ENCODE data around the gene MMP13. TPM values are rescaled to one million over a fixed set of nuclear protein-coding genes. Genes with fewer than 3 reads are reported as not detected.
"Not testable (repeated sequence)": the region's sequence is repeated elsewhere in the genome, so short reads cannot be mapped to it uniquely, and the experiment has no call there.

Gene MMP13
- total RNA-seq, 3 donors from 2014 or later (not counting 1 experiment from before 2014, with no cell fraction given): not detected

- no peak for TF ChIP-seq CTCF (IDR thresholded peaks at IDR 0.05)
- H3K4me1 Mint-ChIP-seq: peaks cover 0 to 3% of the 10 kb centered on the region in 2 donors
- no peak overlapping the region for H3K4me3 ChIP-seq (ENCODE audit: low read length)
- no peak overlapping the region for H3K27ac Mint-ChIP-seq
- H3K27ac ChIP-seq (ENCODE audit: low read length): no peak overlapping the region
- H3K36me3 ChIP-seq (ENCODE audit: control insufficient read depth, insufficient read depth, low read length): no peaks in the 10 kb centered on the region
- intact Hi-C loops (cut with micrococcal nuclease): no loop called here
- no peak overlapping the region for H3K4me3 Mint-ChIP-seq
- no peaks in the 10 kb centered on the region for H3K9me3 ChIP-seq (ENCODE audit: control insufficient read depth, insufficient read depth, low read length)
- 86% methylated on average over 1 of the region's 2 CpGs for WGBS (ENCODE audit: insufficient coverage)
- no peaks in the 10 kb centered on the region for H3K4me1 ChIP-seq (ENCODE audit: control insufficient read depth, insufficient read depth, low read length)
- ATAC-seq: no peak
- no peaks in the 10 kb centered on the region for H3K27me3 Mint-ChIP-seq (ENCODE audit: low read depth in 2 of 2)
- DNase-seq: no peak
- no peaks in the 10 kb centered on the region for H3K9me3 Mint-ChIP-seq
- H3K36me3 Mint-ChIP-seq: no peaks in the 10 kb centered on the region
- no peaks in the 10 kb centered on the region for H3K27me3 ChIP-seq (ENCODE audit: control insufficient read depth, insufficient read depth, low read length)
Measured at GRCh38 chr11:102983486-102983885, 28.0 kb upstream of the MMP13 start.

GRCh38 chr11:102981324-102981910 is 25.9 kb upstream of the MMP13 start:
- no peaks in the 10 kb centered on the region for H3K36me3 ChIP-seq (ENCODE audit: control insufficient read depth, insufficient read depth, low read length)
- Mint-ChIP-seq H3K27me3 (ENCODE audit: low read depth in 2 of 2) (no peaks in the 10 kb centered on the region), H3K36me3 (no peaks in the 10 kb centered on the region), H3K4me3 (no peak overlapping the region), H3K27ac (no peak overlapping the region), H3K9me3 (no peaks in the 10 kb centered on the region), H3K4me1 (peaks cover 0 to 3% of the 10 kb centered on the region in 2 donors)
- no peak overlapping the region for H3K4me3 ChIP-seq (ENCODE audit: low read length)
- H3K27me3 ChIP-seq (ENCODE audit: control insufficient read depth, insufficient read depth, low read length): no peaks in the 10 kb centered on the region
- DNase-seq: no peak
- H3K27ac ChIP-seq (ENCODE audit: low read length): no peak overlapping the region
- no peak for TF ChIP-seq CTCF (IDR thresholded peaks at IDR 0.05)
- no peaks in the 10 kb centered on the region for H3K4me1 ChIP-seq (ENCODE audit: control insufficient read depth, insufficient read depth, low read length)
- ATAC-seq: no peak
- H3K9me3 ChIP-seq (ENCODE audit: control insufficient read depth, insufficient read depth, low read length): no peaks in the 10 kb centered on the region
- intact Hi-C loops (cut with micrococcal nuclease): no loop called here

DNA sequence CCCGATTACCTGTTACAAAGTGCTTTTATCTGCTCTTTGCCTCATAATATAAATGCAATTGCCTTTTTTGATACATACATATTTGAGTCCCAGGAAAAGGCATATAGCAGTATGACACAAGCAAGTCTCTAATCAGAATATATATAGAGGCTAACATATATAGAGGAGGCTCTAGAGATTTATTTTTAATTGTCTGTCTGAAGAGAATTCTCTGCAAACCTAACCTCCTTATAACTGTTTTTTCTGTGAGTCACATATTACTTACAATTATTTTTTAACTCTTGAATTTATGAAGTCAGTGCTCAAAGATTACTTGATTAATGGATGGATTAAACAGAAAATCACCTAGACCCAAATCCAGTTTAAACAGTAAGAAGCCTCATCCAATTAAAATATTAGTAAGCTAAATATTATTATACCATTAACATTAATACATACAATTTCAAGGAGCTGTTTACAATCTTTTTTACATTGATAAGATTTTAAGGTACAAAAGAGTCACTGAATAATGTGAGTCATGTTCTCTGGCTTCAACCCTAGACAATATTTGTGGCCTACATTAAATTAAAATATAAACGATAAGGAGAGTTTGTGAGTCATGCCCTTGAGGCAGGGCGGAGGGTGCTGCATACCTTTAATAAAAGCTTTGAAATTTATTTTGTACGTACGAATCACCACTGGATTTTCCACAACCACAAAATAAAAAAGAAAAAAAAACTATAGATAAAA is 19.2 kb upstream of the MMP13 start:
- no peaks in the 10 kb centered on the region for H3K36me3 Mint-ChIP-seq
- Histone ChIP-seq H3K4me3 (ENCODE audit: low read length) (no peak overlapping the region), H3K9me3 (ENCODE audit: control insufficient read depth, insufficient read depth, low read length) (no peaks in the 10 kb centered on the region), H3K27ac (ENCODE audit: low read length) (no peak overlapping the region), H3K36me3 (ENCODE audit: control insufficient read depth, insufficient read depth, low read length) (no peaks in the 10 kb centered on the region), H3K27me3 (ENCODE audit: control insufficient read depth, insufficient read depth, low read length) (peaks cover 3% of the 10 kb centered on the region), H3K4me1 (ENCODE audit: control insufficient read depth, insufficient read depth, low read length) (no peaks in the 10 kb centered on the region)
- no peak for DNase-seq
- H3K9me3 Mint-ChIP-seq: no peaks in the 10 kb centered on the region
- no peak overlapping the region for H3K27ac Mint-ChIP-seq
- H3K4me1 Mint-ChIP-seq: no peaks in the 10 kb centered on the region
- intact Hi-C loops (cut with micrococcal nuclease): no loop called here
- peaks cover 0 to 2% of the 10 kb centered on the region in 2 donors for H3K27me3 Mint-ChIP-seq (ENCODE audit: low read depth in 2 of 2)
- H3K4me3 Mint-ChIP-seq: no peak overlapping the region
- TF ChIP-seq CTCF (IDR thresholded peaks at IDR 0.05): no peak
- ATAC-seq: no peak
- 93% methylated on average over 2 of the region's 5 CpGs for WGBS (ENCODE audit: insufficient coverage)

DNA sequence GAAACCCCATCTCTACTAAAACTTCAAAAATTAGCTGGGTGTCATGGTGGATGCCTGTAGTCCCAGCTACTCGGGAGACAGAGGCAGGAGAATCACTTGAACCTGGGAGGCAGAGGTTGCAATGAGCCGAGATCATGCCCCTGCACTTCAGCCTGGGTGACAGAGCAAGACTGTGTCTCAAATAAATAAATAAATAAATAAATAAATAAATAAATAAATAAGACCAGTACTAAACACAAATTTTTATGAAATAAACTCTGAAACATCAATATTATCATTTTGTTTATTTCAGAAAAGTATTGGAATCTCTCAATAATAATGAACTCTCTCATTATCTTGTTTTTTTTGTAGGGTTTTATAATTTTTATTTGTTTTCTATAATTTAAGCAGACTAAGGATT is 18.2 kb upstream of the MMP13 start:
- H3K9me3 ChIP-seq (ENCODE audit: control insufficient read depth, insufficient read depth, low read length); H3K4me1 ChIP-seq (ENCODE audit: control insufficient read depth, insufficient read depth, low read length); H3K4me1 Mint-ChIP-seq; H3K4me3 ChIP-seq (ENCODE audit: low read length); DNase-seq; H3K27me3 Mint-ChIP-seq (ENCODE audit: low read depth in 2 of 2); H3K4me3 Mint-ChIP-seq; H3K9me3 Mint-ChIP-seq; H3K27me3 ChIP-seq (ENCODE audit: control insufficient read depth, insufficient read depth, low read length); H3K27ac Mint-ChIP-seq; ATAC-seq; H3K27ac ChIP-seq (ENCODE audit: low read length); intact Hi-C loops (cut with micrococcal nuclease); H3K36me3 ChIP-seq (ENCODE audit: control insufficient read depth, insufficient read depth, low read length); H3K36me3 Mint-ChIP-seq: not testable (repeated sequence)
- WGBS (ENCODE audit: insufficient coverage): 82% methylated on average over 1 of the region's 2 CpGs

Data from natural killer cell (primary cell).